Omental fat pad (tissue), 4 donors: ENCODE data around the gene ATP6V1G3. TPM values are rescaled to one million over a fixed set of nuclear protein-coding genes. Genes with fewer than 3 reads are reported as not detected.

Source experiments
- ATAC-seq: fragments of 150-250 bp; one replicate; pipeline ENCODE4 v1.9.1; 2016; ENCODE audit warnings: mild to moderate bottlenecking, moderate library complexity; ENCODE audit not compliant: low FRiP score
- DNase-seq: peaks from one replicate; pipeline ENCODE4 v3.0.0-alpha.2; 2019; ENCODE audit warnings: low spot score
- total RNA-seq, 4 donors: library from RNA; depleted of rRNA; stranded (reverse); fragments of >200 nt; gene quantifications; one replicate each; pipeline ENCODE4 v1.1.0, GENCODE V29; 2016
- TF ChIP-seq, protein P1 (sequence below), 3 donors: fragments of 450-650 bp; IDR thresholded peaks; one replicate each; pipeline ENCODE4 v1.5.1; 2016 to 2017; ENCODE audit warnings: antibody characterized with exemption in 3 of 3, mild to moderate bottlenecking in 3 of 3, moderate library complexity in 2 of 3

The ATP6V1G3 gene
- total RNA-seq, 4 donors from 2014 or later: not detected

- ATAC-seq: no peak
- TF ChIP-seq, protein P1, sequence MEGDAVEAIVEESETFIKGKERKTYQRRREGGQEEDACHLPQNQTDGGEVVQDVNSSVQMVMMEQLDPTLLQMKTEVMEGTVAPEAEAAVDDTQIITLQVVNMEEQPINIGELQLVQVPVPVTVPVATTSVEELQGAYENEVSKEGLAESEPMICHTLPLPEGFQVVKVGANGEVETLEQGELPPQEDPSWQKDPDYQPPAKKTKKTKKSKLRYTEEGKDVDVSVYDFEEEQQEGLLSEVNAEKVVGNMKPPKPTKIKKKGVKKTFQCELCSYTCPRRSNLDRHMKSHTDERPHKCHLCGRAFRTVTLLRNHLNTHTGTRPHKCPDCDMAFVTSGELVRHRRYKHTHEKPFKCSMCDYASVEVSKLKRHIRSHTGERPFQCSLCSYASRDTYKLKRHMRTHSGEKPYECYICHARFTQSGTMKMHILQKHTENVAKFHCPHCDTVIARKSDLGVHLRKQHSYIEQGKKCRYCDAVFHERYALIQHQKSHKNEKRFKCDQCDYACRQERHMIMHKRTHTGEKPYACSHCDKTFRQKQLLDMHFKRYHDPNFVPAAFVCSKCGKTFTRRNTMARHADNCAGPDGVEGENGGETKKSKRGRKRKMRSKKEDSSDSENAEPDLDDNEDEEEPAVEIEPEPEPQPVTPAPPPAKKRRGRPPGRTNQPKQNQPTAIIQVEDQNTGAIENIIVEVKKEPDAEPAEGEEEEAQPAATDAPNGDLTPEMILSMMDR (IDR thresholded peaks at IDR 0.05): no peak
- no peak for DNase-seq
These were observed 3.3 kb upstream of the ATP6V1G3 start for GRCh38 chr1:198543670-198544260.

- ATAC-seq: no peak
- no peak for DNase-seq
- TF ChIP-seq, protein P1 (IDR thresholded peaks at IDR 0.05): no peak
These were observed 2.2 kb upstream of the ATP6V1G3 start for GRCh38 chr1:198542632-198543031.

- no peak for ATAC-seq
- TF ChIP-seq, protein P1 (IDR thresholded peaks at IDR 0.05): no peak
- no peak for DNase-seq
These were observed 1.3 kb upstream of the ATP6V1G3 start for GRCh38 chr1:198541737-198542136.

GRCh38 chr1:198538579-198539364, 1.7 kb downstream of the ATP6V1G3 start:
- ATAC-seq (no peak), DNase-seq (no peak)
- TF ChIP-seq, protein P1 (IDR thresholded peaks at IDR 0.05): no peak

- no peak for DNase-seq
- TF ChIP-seq, protein P1 (IDR thresholded peaks at IDR 0.05): no peak
- no peak for ATAC-seq
These were observed 4.8 kb downstream of the ATP6V1G3 start for GRCh38 chr1:198535631-198536030.

DNA sequence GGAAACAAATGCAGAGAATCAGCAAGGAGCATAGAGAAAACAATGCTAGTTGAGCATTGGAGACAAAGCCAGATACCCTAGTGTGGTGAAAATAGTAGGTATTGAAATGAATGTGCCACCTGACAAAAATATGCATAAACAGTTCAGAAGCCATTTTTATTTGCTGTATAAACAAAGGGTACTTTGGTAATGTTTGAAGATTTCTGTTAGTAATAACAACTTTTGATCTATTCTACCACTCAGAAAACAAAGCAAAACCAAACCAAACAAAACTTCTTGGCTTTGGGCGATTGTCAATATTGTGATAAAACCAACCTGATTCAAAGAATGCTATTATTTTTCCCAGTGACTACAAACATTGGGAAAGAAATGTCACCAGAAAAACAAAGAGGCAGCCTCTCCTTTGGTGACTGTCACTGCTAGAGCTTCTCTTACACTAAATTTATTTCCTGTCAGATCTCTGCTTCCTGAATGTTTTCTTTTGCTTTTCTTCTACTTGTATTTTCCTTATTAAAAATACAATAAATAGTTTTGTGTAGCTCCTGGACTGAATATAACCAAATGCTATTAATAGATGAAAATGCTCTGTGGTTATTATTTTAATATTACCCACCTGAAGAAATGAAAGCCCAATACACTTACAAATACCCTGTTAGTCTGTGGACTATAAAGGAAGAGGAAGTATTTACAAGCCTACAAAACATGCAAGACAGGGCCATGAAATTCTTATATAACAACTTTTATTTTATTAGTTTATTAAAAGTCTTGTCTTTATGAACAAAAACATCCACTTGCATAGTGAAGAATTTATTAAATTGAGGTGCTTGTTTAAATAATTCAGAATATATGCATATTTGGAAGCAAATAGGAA, 5.7 kb downstream of the ATP6V1G3 start:
- no peak for DNase-seq
- TF ChIP-seq, protein P1 (IDR thresholded peaks at IDR 0.05): no peak
- no peak for ATAC-seq
